Astrocyte of the spinal cord (primary cell): ENCODE data around the gene OR2H2.

Experiments
- DNase-seq: peaks from one replicate; pipeline ENCODE4 v3.0.0; 2011; ENCODE audit warnings: low read depth, low spot score
- H3K4me3 ChIP-seq: 2 replicates; pipeline ENCODE4 v1.5.1; 2011; ENCODE audit warnings: low read depth, mild to moderate bottlenecking, low read length, moderate library complexity
- in situ Hi-C: cut with HindIII; loops from 2 replicates; pipeline ENCODE4 v1.10.0; 2017; ENCODE audit warnings: low sequenced_read_pairs
- TF ChIP-seq, protein P1 (sequence below): IDR thresholded peaks from 2 replicates; pipeline ENCODE4 v1.5.1; 2012; ENCODE audit warnings: low read depth, mild to moderate bottlenecking, low read length, inconsistent platforms

The OR2H2 gene

DNA sequence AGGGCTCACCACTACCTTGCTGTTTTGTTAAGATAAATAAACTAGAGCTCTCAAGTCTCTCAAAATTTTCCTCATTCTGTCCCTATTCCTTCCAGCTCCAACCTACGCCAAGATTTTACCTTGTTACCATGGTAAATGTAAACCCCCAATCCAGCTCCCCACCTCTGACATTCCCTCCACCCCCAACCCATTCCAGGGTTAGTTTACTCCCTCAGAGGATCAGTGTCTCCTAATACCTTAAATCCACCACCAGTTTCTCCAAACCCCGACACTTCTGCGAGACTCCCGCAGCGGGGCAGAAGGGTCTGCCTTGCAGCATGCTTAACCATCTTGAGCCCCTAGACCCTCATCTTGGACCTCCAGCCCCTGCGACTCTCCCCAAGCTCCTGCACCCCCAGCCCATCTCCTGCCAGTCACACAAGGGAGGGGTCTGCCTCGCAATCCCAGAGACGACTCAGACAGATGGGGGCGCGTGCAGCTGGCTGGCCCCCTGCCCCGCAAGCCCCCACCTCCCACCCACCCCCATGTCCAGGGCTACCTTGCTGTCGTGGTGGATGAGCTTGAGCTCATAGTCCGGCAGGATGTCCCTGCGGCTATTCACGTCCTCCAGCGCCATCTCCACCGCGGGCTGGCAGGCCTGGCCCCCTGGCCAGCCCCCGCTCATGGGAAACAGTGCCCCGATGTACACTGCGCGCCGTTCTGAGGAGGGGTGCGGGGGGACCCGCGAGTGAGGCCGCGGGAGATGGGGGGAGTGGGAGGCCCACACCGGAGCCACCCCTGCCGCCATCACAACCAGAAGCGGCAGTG lies 42.2 kb downstream of the OR2H2 start:
- TF ChIP-seq, protein P1, sequence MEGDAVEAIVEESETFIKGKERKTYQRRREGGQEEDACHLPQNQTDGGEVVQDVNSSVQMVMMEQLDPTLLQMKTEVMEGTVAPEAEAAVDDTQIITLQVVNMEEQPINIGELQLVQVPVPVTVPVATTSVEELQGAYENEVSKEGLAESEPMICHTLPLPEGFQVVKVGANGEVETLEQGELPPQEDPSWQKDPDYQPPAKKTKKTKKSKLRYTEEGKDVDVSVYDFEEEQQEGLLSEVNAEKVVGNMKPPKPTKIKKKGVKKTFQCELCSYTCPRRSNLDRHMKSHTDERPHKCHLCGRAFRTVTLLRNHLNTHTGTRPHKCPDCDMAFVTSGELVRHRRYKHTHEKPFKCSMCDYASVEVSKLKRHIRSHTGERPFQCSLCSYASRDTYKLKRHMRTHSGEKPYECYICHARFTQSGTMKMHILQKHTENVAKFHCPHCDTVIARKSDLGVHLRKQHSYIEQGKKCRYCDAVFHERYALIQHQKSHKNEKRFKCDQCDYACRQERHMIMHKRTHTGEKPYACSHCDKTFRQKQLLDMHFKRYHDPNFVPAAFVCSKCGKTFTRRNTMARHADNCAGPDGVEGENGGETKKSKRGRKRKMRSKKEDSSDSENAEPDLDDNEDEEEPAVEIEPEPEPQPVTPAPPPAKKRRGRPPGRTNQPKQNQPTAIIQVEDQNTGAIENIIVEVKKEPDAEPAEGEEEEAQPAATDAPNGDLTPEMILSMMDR = no peak
- H3K4me3 ChIP-seq = peak overlapping the region; percentile 74
- DNase-seq = no peak
- in situ Hi-C loops = no loop called here

DNA sequence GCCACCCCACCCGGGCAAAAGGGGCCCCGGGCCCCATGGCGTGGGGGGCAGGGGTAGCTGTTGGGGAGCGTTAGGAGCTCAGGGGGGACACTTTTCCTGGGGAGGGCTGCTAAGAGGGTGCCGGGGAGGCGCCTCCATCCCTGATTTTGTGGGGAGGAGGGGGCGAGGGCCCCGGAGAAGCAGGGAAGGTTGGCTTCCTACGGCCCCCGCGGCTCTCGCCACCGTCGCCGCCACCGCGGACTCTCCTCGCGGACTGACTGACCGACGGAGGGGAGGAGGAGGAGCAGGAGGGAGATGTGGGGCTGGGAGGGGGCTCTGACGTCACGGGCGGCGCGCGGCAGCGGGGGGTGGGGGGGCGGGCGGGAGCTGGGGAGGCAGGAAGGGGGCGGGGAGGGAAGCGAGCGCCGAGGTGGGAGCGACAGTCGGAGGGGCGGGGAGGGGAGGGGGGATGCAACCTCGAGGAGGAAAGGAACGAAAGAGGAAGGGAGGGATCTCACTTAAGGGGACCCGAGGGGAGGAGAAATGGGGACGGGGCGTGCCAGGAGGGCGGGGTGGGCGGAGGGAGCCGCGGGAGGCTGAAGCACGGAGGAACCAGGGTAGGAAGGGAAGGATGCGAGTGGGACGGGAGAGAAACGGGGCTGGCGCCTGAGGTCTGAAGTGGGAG lies 43.0 kb downstream of the OR2H2 start:
- peak overlapping the region; percentile 74 for H3K4me3 ChIP-seq
- TF ChIP-seq, protein P1 = no peak
- in situ Hi-C loops = no loop called here
- peak; percentile 91 for DNase-seq

DNA sequence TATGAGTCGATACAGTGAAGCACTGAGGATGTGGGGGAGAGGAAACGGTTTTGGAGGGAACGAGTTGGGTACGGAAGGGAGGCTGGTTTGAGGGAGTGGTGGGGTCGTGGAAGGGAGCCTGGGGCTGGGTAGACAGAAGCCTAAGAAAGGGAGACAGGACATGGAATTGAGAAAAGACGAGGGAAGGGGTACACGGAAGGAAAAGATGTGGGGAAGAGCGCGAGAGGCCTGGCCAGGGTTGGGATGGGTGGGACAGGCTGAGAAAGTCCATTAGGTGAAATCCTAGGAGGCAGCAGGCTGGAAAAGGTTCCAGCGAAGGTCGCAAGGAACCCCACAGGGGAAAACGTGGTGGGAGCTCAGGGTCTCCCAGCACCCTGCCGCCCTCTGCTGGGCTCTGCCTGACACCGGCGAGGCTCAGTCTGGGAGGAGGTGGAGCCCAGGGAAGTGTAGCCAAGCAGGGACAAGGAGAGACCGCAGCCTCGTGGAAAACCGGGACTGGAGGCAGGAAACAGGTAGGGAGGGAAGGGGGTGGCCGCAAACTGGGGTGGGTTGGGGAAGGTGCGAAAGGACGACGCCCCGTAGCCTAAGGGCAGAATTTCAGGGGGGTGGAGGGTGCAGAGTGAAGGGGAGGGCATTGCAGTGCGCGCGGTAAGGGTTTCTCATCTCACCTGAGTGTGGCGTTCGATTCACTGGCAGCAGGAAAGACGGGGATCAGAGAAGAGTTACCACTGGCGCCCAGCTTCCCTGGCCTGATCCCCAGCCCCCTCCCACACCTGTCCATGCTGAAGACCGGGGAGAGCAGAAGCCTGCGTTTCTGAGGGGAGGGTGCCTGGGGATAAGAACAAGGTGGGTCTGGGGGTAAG lies 43.7 kb downstream of the OR2H2 start:
- DNase-seq = peak; percentile 76
- peak overlapping the region; percentile 74 for H3K4me3 ChIP-seq
- TF ChIP-seq, protein P1 = peak; percentile 83
- in situ Hi-C loops = no loop called here

DNA sequence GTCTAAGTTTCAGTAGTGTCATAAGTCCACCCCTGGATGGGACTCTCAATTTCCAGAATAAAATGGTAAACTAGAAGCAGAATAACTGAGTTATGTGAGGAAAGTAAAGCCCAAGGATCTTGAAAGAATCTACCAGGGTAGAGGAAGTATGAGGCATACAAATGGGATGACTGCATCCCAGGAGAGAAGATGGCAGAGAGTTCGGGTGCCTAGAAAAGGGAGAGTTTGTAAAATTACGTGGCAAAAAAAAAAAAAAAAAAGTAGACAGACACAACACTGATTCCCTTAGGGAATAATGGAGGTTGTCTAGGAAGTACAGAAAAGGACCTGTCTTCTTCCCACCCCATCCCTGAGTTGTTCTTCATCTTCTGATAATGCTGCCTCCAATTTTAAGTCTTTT lies 44.6 kb downstream of the OR2H2 start:
- no peak overlapping the region for H3K4me3 ChIP-seq
- in situ Hi-C loops = no loop called here
- TF ChIP-seq, protein P1 = no peak
- DNase-seq = no peak

DNA sequence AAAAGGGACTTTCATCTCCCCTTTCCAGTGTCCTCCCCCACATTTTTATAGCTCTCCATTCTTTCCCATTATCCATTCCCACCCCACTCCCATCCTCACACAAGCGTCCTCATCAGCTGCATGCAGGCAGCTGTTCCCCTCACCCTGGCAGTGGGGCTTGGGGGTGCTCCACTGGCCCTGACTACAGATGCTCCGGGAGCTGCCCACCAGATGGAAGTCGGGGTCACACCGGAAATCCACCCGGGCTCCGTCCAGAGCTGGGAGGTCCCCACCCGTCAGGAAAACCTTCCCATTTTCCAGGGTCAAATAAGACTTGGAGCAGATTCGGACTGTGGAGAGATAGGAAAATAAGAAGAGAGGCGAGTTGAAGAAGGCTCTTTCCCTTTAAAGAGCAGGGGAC lies 45.4 kb downstream of the OR2H2 start:
- in situ Hi-C loops = no loop called here
- no peak for DNase-seq
- TF ChIP-seq, protein P1 = no peak
- H3K4me3 ChIP-seq = no peak overlapping the region

DNA sequence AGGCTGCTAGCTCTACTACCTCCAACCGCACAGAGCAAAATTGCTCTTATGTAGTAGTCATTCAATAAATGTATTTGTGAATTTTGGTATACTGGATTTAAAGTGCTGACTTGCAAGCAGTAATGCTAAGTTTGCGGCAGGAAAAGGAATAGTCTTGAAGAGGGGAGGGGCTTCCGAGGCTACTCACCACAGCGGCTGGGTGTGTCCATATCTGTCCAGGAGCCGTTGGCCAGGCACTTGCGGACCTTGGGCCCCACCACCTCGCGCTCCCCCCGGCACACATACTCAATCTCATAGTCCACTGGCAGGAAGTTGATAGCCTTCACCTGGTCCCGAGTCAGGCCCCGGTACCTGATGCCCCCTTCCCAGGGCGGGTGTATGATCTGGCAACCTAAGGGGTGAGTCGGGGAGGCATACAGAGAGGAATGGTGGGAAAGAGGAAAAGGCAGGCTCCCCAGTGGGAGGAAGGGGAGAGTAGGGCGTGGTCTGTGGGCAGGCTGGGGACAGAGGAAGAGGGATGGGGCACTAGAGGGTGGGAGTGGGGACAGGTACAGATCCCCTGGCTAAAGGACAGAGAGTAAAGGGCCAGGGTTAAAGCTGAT lies 46.4 kb downstream of the OR2H2 start:
- peak overlapping the region; percentile 53 for H3K4me3 ChIP-seq
- TF ChIP-seq, protein P1 = no peak
- in situ Hi-C loops = no loop called here
- no peak for DNase-seq
